Fibroblast of villous mesenchyme (primary cell): Measurements from ENCODE around the gene KMT2E. TPM values are rescaled to one million over a fixed set of nuclear protein-coding genes. Genes with fewer than 3 reads are reported as not detected.
"Not testable (repeated sequence)": the region's sequence is repeated elsewhere in the genome, so short reads cannot be mapped to it uniquely, and the experiment has no call there.

Experiments
- DNase-seq: peaks from one replicate; pipeline ENCODE4 v3.0.0-alpha.2; 2010; ENCODE audit warnings: low read depth
- H3K4me3 ChIP-seq: 2 replicates; pipeline ENCODE4 v1.5.1; 2011; ENCODE audit warnings: low read depth, mild to moderate bottlenecking, low read length
- CTCF ChIP-seq: IDR thresholded peaks from 2 replicates; pipeline ENCODE4 v1.5.1; 2012; ENCODE audit warnings: low read depth, mild to moderate bottlenecking, low read length; ENCODE audit not compliant: insufficient read depth
- total RNA-seq: library from RNA; depleted of rRNA; stranded (reverse); fragments of >200 nt; gene quantifications from 2 replicates; pipeline ENCODE4 v1.2.3, GENCODE V29; 2012

KMT2E gene
- total RNA-seq, 1 donor = 110 TPM

GRCh38 chr7:105046414-105046813, 32.4 kb downstream of the KMT2E start:
- no peak for TF ChIP-seq CTCF
- DNase-seq = peak; percentile 36
- H3K4me3 ChIP-seq = no peak overlapping the region

GRCh38 chr7:105047932-105048331, 33.9 kb downstream of the KMT2E start:
- DNase-seq = no peak
- no peak overlapping the region for H3K4me3 ChIP-seq
- TF ChIP-seq CTCF = no peak

- H3K4me3 ChIP-seq = no peak overlapping the region
- no peak for DNase-seq
- TF ChIP-seq CTCF = no peak
These were observed 36.5 kb downstream of the KMT2E start for GRCh38 chr7:105050493-105050892.

- H3K4me3 ChIP-seq, DNase-seq: not testable (repeated sequence)
These were observed 36.9 kb downstream of the KMT2E start for GRCh38 chr7:105050899-105051298.

- no peak for TF ChIP-seq CTCF
- H3K4me3 ChIP-seq = no peak overlapping the region
- DNase-seq = no peak
These were observed 41.1 kb downstream of the KMT2E start for GRCh38 chr7:105055084-105055483.

- no peak for DNase-seq
- TF ChIP-seq CTCF = no peak
- no peak overlapping the region for H3K4me3 ChIP-seq
These were observed 41.6 kb downstream of the KMT2E start for GRCh38 chr7:105055621-105056020.

GRCh38 chr7:105057472-105057871, 43.5 kb downstream of the KMT2E start:
- TF ChIP-seq CTCF = no peak
- no peak for DNase-seq
- H3K4me3 ChIP-seq = no peak overlapping the region
